Measurements from ENCODE around the gene PRPF39.

DNA sequence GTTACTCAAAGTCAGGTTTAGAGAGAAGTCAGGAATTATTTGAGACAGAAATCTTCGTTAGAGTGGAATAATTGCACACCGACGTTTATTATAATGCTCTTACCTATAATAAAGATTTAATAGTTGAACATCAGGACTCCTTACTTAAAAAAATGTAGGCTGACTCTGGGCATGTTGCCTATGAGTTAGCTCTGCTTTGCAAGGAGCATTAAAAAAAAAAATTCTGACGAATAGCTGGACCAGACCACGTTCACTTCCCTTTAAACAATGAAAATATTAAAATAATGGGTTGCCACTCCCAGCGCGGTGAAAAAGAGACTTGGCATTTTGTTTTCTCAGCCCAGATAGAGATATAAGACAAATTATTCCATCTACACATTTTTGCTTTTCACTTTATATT, 51.2 kb downstream of the PRPF39 start:
- TF ChIP-seq, protein P1, sequence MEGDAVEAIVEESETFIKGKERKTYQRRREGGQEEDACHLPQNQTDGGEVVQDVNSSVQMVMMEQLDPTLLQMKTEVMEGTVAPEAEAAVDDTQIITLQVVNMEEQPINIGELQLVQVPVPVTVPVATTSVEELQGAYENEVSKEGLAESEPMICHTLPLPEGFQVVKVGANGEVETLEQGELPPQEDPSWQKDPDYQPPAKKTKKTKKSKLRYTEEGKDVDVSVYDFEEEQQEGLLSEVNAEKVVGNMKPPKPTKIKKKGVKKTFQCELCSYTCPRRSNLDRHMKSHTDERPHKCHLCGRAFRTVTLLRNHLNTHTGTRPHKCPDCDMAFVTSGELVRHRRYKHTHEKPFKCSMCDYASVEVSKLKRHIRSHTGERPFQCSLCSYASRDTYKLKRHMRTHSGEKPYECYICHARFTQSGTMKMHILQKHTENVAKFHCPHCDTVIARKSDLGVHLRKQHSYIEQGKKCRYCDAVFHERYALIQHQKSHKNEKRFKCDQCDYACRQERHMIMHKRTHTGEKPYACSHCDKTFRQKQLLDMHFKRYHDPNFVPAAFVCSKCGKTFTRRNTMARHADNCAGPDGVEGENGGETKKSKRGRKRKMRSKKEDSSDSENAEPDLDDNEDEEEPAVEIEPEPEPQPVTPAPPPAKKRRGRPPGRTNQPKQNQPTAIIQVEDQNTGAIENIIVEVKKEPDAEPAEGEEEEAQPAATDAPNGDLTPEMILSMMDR (IDR thresholded peaks at IDR 0.05) = no peak
- TF ChIP-seq POLR2AphosphoS5 (IDR thresholded peaks at IDR 0.05) (no peak), EP300 (IDR thresholded peaks at IDR 0.05) (no peak)

Data from upper lobe of left lung (tissue), 4 donors.